SK-N-SH (cell line): ENCODE data around the gene ZBTB46.

Experiments used
- CTCF ChIP-seq: fragments of 200-600 bp; sonication (generic); IDR thresholded peaks from 2 replicates; pipeline ENCODE4 v1.6.1; 2017; ENCODE audit warnings: antibody characterized with exemption, mild to moderate bottlenecking, moderate library complexity
- EP300 ChIP-seq, 2 experiments: IDR thresholded peaks; 2 replicates each; pipeline versions ENCODE4 v1.4.0 to v1.6.1; 2012; ENCODE audit warnings: borderline replicate concordance in 1 of 2, low read depth in 1 of 2, low read length in 1 of 2
- EZH2phosphoT487 ChIP-seq: fragments of 200-600 bp; sonication (generic); IDR thresholded peaks from 2 replicates; pipeline ENCODE4 v1.6.1; 2017; ENCODE audit warnings: low read depth, mixed run types, mild to moderate bottlenecking, antibody characterized with exemption, moderate library complexity, borderline replicate concordance
- FOXJ3 ChIP-seq: sonication (generic); formaldehyde crosslinking; IDR thresholded peaks from 2 replicates; pipeline ENCODE4 v1.5.1; 2020; ENCODE audit warnings: mild to moderate bottlenecking, missing genetic modification reagents
- GABPA ChIP-seq: IDR thresholded peaks from 2 replicates; pipeline ENCODE4 v1.4.0; 2012; ENCODE audit warnings: low read depth, mild to moderate bottlenecking
- IRF3 ChIP-seq: fragments of 150-350 bp; IDR thresholded peaks from 2 replicates; pipeline ENCODE4 v1.6.1; 2016; ENCODE audit warnings: mild to moderate bottlenecking, low read depth, low read length
- RAD21 ChIP-seq: IDR thresholded peaks from 2 replicates; pipeline ENCODE4 v1.6.1; 2012; ENCODE audit warnings: mild to moderate bottlenecking, low read length
- RCOR1 ChIP-seq: fragments of 150-350 bp; IDR thresholded peaks from 2 replicates; pipeline ENCODE4 v1.6.1; 2017; ENCODE audit warnings: antibody characterized with exemption, low read length
- RXRA ChIP-seq: IDR thresholded peaks from 2 replicates; pipeline ENCODE4 v1.4.0; 2012; ENCODE audit warnings: low read depth, mild to moderate bottlenecking, borderline replicate concordance
- TAF1 ChIP-seq: IDR thresholded peaks from 2 replicates; pipeline ENCODE4 v1.6.1; 2012; ENCODE audit warnings: low read depth, mild to moderate bottlenecking, low read length, moderate library complexity, borderline replicate concordance
- TCF12 ChIP-seq: IDR thresholded peaks from 2 replicates; pipeline ENCODE4 v1.4.0; 2012
- YY1 ChIP-seq: IDR thresholded peaks from 2 replicates; pipeline ENCODE4 v1.4.0; 2012; ENCODE audit warnings: low read depth, mild to moderate bottlenecking

GRCh38 chr20:63706027-63706695, 124.9 kb downstream of the ZBTB46 start:
- TF ChIP-seq CTCF (no peak), RXRA (no peak), TAF1 (no peak), EZH2phosphoT487 (no peak), EP300 (IDR thresholded peaks at IDR 0.05; ENCODE audit: borderline replicate concordance in 1 of 2, low read depth in 1 of 2, low read length in 1 of 2) (no peak), FOXJ3 (CRISPR knock-in tag) (no peak), TCF12 (no peak), YY1 (no peak), RCOR1 (no peak), GABPA (no peak), IRF3 (no peak), RAD21 (no peak)
